Measurements from ENCODE around the gene BARX1. TPM values are rescaled to one million over a fixed set of nuclear protein-coding genes. Genes with fewer than 3 reads are reported as not detected.

Gene BARX1
- total RNA-seq, 1 experiment from 2014 or later = 8.9 TPM

DNA sequence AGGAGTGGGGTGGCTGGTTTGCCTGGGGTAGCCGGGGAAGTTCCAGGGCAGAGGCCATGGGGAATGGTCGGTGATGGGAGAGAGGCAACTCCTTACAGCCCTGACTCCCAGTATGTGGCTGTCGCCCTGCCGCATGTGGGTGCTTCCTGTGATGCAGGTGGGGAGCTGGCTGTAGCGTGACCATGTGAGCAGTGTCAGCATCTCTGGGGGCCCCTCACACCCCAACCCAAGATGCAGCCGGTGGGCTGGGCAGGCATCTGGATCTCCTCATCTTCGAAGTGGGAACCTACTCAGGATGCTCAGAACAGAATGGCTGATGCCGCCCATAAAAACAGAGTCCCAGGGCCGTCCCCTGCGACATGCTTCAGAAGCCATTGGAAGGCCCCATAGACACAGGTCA is 45.0 kb downstream of the BARX1 start:
- H3K9me3 Mint-ChIP-seq = no peaks in the 10 kb centered on the region
- no peaks in the 10 kb centered on the region for H3K27me3 Mint-ChIP-seq (ENCODE audit: low read depth)
- no peak for ATAC-seq
- H3K4me1 Mint-ChIP-seq = peaks cover 15% of the 10 kb centered on the region
- no peak overlapping the region for H3K27ac Mint-ChIP-seq
- no peak for TF ChIP-seq JAZF1 (CRISPR knock-in tag; IDR thresholded peaks at IDR 0.05)
- TF ChIP-seq ZNF416 (CRISPR knock-in tag; IDR thresholded peaks at IDR 0.05) = no peak
- no peaks in the 10 kb centered on the region for H3K36me3 Mint-ChIP-seq
- no peak for DNase-seq (ENCODE audit: low spot score)
- ChIA-PET CTCF (interaction anchor here (2.6 kb wide), 1 partner anchor 37 kb away, joined by 10 read pairs; no protein-coding TSS in a partner anchor), POLR2A (no interaction called here)
- H3K4me3 Mint-ChIP-seq = no peak overlapping the region

DNA sequence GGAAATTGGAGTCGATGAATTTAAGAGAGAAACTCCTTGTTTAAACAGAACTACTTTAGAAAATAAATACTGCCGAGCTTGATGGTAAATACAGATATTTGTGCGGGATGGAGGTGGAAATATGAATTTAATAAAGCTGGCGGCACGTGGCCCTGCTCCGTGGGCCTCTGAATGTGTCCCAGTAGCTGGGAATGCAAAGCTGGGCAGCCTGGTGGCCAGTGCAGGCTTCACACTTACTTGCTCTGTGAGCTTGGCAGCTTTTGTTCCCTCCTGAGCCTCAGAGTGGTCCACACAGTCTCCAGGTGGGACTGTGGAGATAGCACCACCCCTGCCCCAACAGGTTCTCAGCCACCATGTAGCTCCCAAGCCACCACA is 45.9 kb downstream of the BARX1 start:
- no peaks in the 10 kb centered on the region for H3K9me3 Mint-ChIP-seq
- ATAC-seq = no peak
- no peak for DNase-seq (ENCODE audit: low spot score)
- no peaks in the 10 kb centered on the region for H3K27me3 Mint-ChIP-seq (ENCODE audit: low read depth)
- ChIA-PET POLR2A (interaction anchor here (0.7 kb wide), 1 partner anchor 99 kb away, joined by 3 read pairs; no protein-coding TSS in a partner anchor), CTCF (interaction anchor here (0.9 to 2.6 kb wide), 8 partner anchors 15 to 100 kb away, joined by 3 to 10 read pairs (median 4); no protein-coding TSS in a partner anchor)
- no peak for TF ChIP-seq PRRX2 (CRISPR knock-in tag; IDR thresholded peaks at IDR 0.05)
- no peak for TF ChIP-seq ZNF423 (CRISPR knock-in tag; IDR thresholded peaks at IDR 0.05)
- TF ChIP-seq ESRRA (CRISPR knock-in tag; IDR thresholded peaks at IDR 0.05; ENCODE audit: borderline replicate concordance) = no peak
- no peak for TF ChIP-seq CBFB (CRISPR knock-in tag; IDR thresholded peaks at IDR 0.05; ENCODE audit: low read depth)
- no peak for TF ChIP-seq NR3C1 (CRISPR knock-in tag; conservative IDR thresholded peaks at IDR 0.05; ENCODE audit: low read depth)
- TF ChIP-seq ZNF232 (CRISPR knock-in tag; IDR thresholded peaks at IDR 0.05) = no peak
- TF ChIP-seq, protein P1, sequence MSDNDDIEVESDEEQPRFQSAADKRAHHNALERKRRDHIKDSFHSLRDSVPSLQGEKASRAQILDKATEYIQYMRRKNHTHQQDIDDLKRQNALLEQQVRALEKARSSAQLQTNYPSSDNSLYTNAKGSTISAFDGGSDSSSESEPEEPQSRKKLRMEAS (CRISPR knock-in tag; IDR thresholded peaks at IDR 0.05) = no peak
- no peak for TF ChIP-seq GTF2I (CRISPR knock-in tag; conservative IDR thresholded peaks at IDR 0.05)
- TF ChIP-seq ZNF219 (CRISPR knock-in tag; IDR thresholded peaks at IDR 0.05; ENCODE audit: borderline replicate concordance) = no peak
- TF ChIP-seq FOXJ3 (CRISPR knock-in tag; IDR thresholded peaks at IDR 0.05; ENCODE audit: borderline replicate concordance) = no peak
- TF ChIP-seq, protein P2, sequence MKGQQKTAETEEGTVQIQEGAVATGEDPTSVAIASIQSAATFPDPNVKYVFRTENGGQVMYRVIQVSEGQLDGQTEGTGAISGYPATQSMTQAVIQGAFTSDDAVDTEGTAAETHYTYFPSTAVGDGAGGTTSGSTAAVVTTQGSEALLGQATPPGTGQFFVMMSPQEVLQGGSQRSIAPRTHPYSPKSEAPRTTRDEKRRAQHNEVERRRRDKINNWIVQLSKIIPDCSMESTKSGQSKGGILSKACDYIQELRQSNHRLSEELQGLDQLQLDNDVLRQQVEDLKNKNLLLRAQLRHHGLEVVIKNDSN (CRISPR knock-in tag; IDR thresholded peaks at IDR 0.05) = no peak
- TF ChIP-seq HMGA2 (CRISPR knock-in tag; IDR thresholded peaks at IDR 0.05) = no peak
- no peak for TF ChIP-seq KAT7 (CRISPR knock-in tag; IDR thresholded peaks at IDR 0.05; ENCODE audit: borderline replicate concordance)
- TF ChIP-seq ZNF121 (CRISPR knock-in tag; IDR thresholded peaks at IDR 0.05) = no peak
- no peak for TF ChIP-seq ZNF671 (CRISPR knock-in tag; IDR thresholded peaks at IDR 0.05)
- TF ChIP-seq SP1 (CRISPR knock-in tag; conservative IDR thresholded peaks at IDR 0.05) = no peak
- TF ChIP-seq ZNF396 (CRISPR knock-in tag; IDR thresholded peaks at IDR 0.05; ENCODE audit: borderline replicate concordance) = no peak
- no peak for TF ChIP-seq OVOL2 (CRISPR knock-in tag; IDR thresholded peaks at IDR 0.05; ENCODE audit: borderline replicate concordance)
- TF ChIP-seq CREM (CRISPR knock-in tag; IDR thresholded peaks at IDR 0.05) = no peak
- TF ChIP-seq, protein P3, sequence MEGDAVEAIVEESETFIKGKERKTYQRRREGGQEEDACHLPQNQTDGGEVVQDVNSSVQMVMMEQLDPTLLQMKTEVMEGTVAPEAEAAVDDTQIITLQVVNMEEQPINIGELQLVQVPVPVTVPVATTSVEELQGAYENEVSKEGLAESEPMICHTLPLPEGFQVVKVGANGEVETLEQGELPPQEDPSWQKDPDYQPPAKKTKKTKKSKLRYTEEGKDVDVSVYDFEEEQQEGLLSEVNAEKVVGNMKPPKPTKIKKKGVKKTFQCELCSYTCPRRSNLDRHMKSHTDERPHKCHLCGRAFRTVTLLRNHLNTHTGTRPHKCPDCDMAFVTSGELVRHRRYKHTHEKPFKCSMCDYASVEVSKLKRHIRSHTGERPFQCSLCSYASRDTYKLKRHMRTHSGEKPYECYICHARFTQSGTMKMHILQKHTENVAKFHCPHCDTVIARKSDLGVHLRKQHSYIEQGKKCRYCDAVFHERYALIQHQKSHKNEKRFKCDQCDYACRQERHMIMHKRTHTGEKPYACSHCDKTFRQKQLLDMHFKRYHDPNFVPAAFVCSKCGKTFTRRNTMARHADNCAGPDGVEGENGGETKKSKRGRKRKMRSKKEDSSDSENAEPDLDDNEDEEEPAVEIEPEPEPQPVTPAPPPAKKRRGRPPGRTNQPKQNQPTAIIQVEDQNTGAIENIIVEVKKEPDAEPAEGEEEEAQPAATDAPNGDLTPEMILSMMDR (IDR thresholded peaks at IDR 0.05) = no peak
- no peak overlapping the region for H3K27ac Mint-ChIP-seq
- H3K36me3 Mint-ChIP-seq = no peaks in the 10 kb centered on the region
- H3K4me1 Mint-ChIP-seq = peaks cover 15% of the 10 kb centered on the region
- H3K4me3 Mint-ChIP-seq = no peak overlapping the region

DNA sequence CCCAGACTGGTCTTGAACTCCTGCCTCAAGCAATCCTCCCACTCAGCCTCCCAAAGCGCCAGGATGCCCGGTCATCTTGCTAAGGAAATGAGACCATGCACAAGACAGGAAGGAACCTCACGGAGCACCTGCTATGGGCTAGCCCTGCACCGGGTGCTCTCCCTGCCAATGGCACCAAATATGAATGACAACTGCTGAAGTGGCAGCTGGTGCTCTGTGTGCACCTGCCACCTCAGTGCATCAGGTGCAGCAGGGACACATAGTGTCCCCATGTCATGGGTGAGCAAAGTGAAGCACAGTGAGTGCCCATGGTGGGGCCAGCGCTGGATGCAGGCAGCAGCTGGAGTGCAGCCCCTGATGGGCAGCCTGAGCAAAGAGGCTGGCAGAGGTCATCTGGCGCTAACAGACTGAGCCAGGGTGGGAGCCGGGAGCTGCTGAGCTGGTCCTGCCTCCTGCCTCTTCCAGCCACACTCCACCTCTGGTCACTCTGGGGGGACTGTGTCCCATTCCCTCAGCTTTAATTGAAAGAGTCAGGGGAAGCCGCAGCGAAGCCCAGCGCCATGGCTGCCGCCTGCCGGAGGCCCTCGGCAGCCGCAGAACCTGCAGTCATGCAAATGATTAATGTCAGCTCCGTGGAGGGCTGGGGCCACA is 46.4 kb downstream of the BARX1 start:
- DNase-seq (ENCODE audit: low spot score) (no peak), ATAC-seq (no peak)
- Mint-ChIP-seq H3K27ac (no peak overlapping the region), H3K36me3 (no peaks in the 10 kb centered on the region), H3K9me3 (no peaks in the 10 kb centered on the region), H3K27me3 (ENCODE audit: low read depth) (no peaks in the 10 kb centered on the region), H3K4me1 (peaks cover 15% of the 10 kb centered on the region), H3K4me3 (no peak overlapping the region)
- ChIA-PET POLR2A (interaction anchor here (0.7 kb wide), 1 partner anchor 99 kb away, joined by 3 read pairs; no protein-coding TSS in a partner anchor), CTCF (interaction anchor here (0.9 to 2.6 kb wide), 8 partner anchors 15 to 99 kb away, joined by 3 to 10 read pairs (median 4); no protein-coding TSS in a partner anchor)
- TF ChIP-seq, protein P4, sequence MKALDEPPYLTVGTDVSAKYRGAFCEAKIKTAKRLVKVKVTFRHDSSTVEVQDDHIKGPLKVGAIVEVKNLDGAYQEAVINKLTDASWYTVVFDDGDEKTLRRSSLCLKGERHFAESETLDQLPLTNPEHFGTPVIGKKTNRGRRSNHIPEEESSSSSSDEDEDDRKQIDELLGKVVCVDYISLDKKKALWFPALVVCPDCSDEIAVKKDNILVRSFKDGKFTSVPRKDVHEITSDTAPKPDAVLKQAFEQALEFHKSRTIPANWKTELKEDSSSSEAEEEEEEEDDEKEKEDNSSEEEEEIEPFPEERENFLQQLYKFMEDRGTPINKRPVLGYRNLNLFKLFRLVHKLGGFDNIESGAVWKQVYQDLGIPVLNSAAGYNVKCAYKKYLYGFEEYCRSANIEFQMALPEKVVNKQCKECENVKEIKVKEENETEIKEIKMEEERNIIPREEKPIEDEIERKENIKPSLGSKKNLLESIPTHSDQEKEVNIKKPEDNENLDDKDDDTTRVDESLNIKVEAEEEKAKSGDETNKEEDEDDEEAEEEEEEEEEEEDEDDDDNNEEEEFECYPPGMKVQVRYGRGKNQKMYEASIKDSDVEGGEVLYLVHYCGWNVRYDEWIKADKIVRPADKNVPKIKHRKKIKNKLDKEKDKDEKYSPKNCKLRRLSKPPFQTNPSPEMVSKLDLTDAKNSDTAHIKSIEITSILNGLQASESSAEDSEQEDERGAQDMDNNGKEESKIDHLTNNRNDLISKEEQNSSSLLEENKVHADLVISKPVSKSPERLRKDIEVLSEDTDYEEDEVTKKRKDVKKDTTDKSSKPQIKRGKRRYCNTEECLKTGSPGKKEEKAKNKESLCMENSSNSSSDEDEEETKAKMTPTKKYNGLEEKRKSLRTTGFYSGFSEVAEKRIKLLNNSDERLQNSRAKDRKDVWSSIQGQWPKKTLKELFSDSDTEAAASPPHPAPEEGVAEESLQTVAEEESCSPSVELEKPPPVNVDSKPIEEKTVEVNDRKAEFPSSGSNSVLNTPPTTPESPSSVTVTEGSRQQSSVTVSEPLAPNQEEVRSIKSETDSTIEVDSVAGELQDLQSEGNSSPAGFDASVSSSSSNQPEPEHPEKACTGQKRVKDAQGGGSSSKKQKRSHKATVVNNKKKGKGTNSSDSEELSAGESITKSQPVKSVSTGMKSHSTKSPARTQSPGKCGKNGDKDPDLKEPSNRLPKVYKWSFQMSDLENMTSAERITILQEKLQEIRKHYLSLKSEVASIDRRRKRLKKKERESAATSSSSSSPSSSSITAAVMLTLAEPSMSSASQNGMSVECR (CRISPR knock-in tag; IDR thresholded peaks at IDR 0.05; ENCODE audit: borderline replicate concordance) = no peak
- TF ChIP-seq NR1H2 (CRISPR knock-in tag; IDR thresholded peaks at IDR 0.05) (no peak), ZNF671 (CRISPR knock-in tag; IDR thresholded peaks at IDR 0.05) (no peak), ATF1 (CRISPR knock-in tag; IDR thresholded peaks at IDR 0.05) (no peak), ZNF396 (CRISPR knock-in tag; IDR thresholded peaks at IDR 0.05; ENCODE audit: borderline replicate concordance) (no peak), NFE2L1 (CRISPR knock-in tag; IDR thresholded peaks at IDR 0.05) (no peak), ZNF263 (CRISPR knock-in tag; IDR thresholded peaks at IDR 0.05; ENCODE audit: low read depth) (no peak), TP53 (CRISPR knock-in tag; IDR thresholded peaks at IDR 0.05) (no peak), ESRRA (CRISPR knock-in tag; IDR thresholded peaks at IDR 0.05; ENCODE audit: borderline replicate concordance) (no peak)

All from WTC11 (cell line).